ENCODE data around the gene RASSF4.

DNA sequence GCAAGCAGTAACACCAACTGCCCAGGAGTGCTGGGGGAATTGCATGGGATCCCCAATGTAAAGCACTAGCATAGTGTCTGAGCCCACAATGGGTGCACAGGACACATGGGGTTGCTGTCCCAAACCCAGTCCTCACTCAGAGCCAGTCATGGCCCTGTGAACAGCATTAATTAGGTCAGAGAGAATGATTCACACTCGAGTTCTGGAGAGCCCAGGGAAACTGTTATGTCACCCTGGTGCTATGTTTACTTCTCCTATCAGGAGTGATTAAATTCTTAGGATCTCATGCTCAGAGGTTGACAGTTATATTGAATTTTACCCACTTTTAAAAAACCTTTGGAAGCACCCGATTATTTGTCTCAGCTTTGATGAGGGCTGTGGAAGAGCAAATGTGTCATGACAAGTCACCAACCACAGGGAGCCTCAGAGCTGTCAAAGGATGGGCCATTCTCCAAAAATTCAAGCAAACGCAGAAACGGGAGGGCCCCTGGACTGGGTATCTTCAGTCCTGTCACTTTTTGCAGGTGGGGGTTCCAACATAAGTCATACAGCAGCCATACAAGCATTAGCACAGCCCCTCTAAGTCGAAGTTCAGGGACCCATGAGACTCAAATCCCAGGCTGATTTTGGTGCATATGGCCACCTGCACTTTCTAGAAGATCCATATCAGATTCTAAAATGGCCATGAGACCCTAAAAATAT is 1.3 kb upstream of the RASSF4 start:
- TF ChIP-seq CTCF (IDR thresholded peaks at IDR 0.05; ENCODE audit: insufficient read depth, low read length) = no peak
- TF ChIP-seq POLR2AphosphoS5 (IDR thresholded peaks at IDR 0.05; ENCODE audit: low read depth) = no peak
- TF ChIP-seq GABPA (IDR thresholded peaks at IDR 0.05; ENCODE audit: low read depth) = no peak
- TF ChIP-seq SPI1 (IDR thresholded peaks at IDR 0.05; ENCODE audit: borderline replicate concordance, low read depth) = no peak
- no peak for TF ChIP-seq REST (IDR thresholded peaks at IDR 0.05; ENCODE audit: insufficient replicate concordance, low read depth)
